WERI-Rb-1 (cell line): ENCODE measurements around the gene RHBG.

Experiments
- DNase-seq: peaks from one replicate; pipeline ENCODE4 v3.0.0-alpha.2; 2020
- H3K27ac ChIP-seq: fragments of 250-450 bp; sonication (Bioruptor Pico); 2 replicates; pipeline ENCODE4 v1.5.1; 2020; ENCODE audit warnings: mild to moderate bottlenecking, moderate library complexity
- H3K27me3 ChIP-seq: fragments of 250-450 bp; sonication (Bioruptor Pico); 2 replicates; pipeline ENCODE4 v1.5.1; 2021; ENCODE audit warnings: mild to moderate bottlenecking, low read depth, moderate library complexity; ENCODE audit not compliant: insufficient read depth, severe bottlenecking
- H3K36me3 ChIP-seq: fragments of 250-450 bp; sonication (Bioruptor Pico); 2 replicates; pipeline ENCODE4 v1.5.1; 2020; ENCODE audit warnings: mild to moderate bottlenecking, moderate library complexity
- H3K4me3 ChIP-seq: 2 replicates; pipeline ENCODE4 v1.5.1; 2011; ENCODE audit warnings: low read depth, mild to moderate bottlenecking, control low read depth, low read length
- H3K9me3 ChIP-seq: fragments of 250-450 bp; sonication (Bioruptor Pico); 2 replicates; pipeline ENCODE4 v1.5.1; 2021; ENCODE audit warnings: mild to moderate bottlenecking, moderate library complexity; ENCODE audit not compliant: severe bottlenecking
- CTCF ChIP-seq: IDR thresholded peaks from 2 replicates; pipeline ENCODE4 v1.5.1; 2011; ENCODE audit warnings: low read depth, mild to moderate bottlenecking, control low read depth, inconsistent platforms, low read length

RHBG gene

GRCh38 chr1:156386134-156386901 lies 17.3 kb downstream of the RHBG start:
- no peaks in the 10 kb centered on the region for H3K9me3 ChIP-seq
- H3K27ac ChIP-seq = no peak overlapping the region
- peaks cover 9% of the 10 kb centered on the region for H3K27me3 ChIP-seq
- no peak for TF ChIP-seq CTCF
- no peak for DNase-seq
- no peaks in the 10 kb centered on the region for H3K36me3 ChIP-seq
- no peak overlapping the region for H3K4me3 ChIP-seq

GRCh38 chr1:156386949-156387869 lies 18.2 kb downstream of the RHBG start:
- no peak overlapping the region for H3K27ac ChIP-seq
- no peak overlapping the region for H3K4me3 ChIP-seq
- TF ChIP-seq CTCF = no peak
- DNase-seq = no peak
- peaks cover 18% of the 10 kb centered on the region for H3K27me3 ChIP-seq
- no peaks in the 10 kb centered on the region for H3K9me3 ChIP-seq
- no peaks in the 10 kb centered on the region for H3K36me3 ChIP-seq

- no peak overlapping the region for H3K27ac ChIP-seq
- no peak for TF ChIP-seq CTCF
- DNase-seq = no peak
- H3K9me3 ChIP-seq = no peaks in the 10 kb centered on the region
- H3K4me3 ChIP-seq = no peak overlapping the region
- H3K36me3 ChIP-seq = no peaks in the 10 kb centered on the region
- peaks cover 18% of the 10 kb centered on the region for H3K27me3 ChIP-seq
These were observed 18.8 kb downstream of the RHBG start for GRCh38 chr1:156387870-156388173.

- Histone ChIP-seq H3K36me3 (no peaks in the 10 kb centered on the region), H3K27me3 (peaks cover 18% of the 10 kb centered on the region), H3K9me3 (no peaks in the 10 kb centered on the region), H3K27ac (no peak overlapping the region), H3K4me3 (no peak overlapping the region)
- TF ChIP-seq CTCF = no peak
- DNase-seq = no peak
These were observed 19.4 kb downstream of the RHBG start for GRCh38 chr1:156388174-156389137.

- no peak for TF ChIP-seq CTCF
- DNase-seq = no peak
- Histone ChIP-seq H3K27ac (no peak overlapping the region), H3K4me3 (no peak overlapping the region), H3K27me3 (peaks cover 18% of the 10 kb centered on the region), H3K36me3 (no peaks in the 10 kb centered on the region), H3K9me3 (no peaks in the 10 kb centered on the region)
These were observed 20.3 kb downstream of the RHBG start for GRCh38 chr1:156389311-156389710.
